Neural cell (in vitro differentiated cells): Measurements from ENCODE around the gene KRT86. TPM values are rescaled to one million over a fixed set of nuclear protein-coding genes. Genes with fewer than 3 reads are reported as not detected.
"Not testable (repeated sequence)": the region's sequence is repeated elsewhere in the genome, so short reads cannot be mapped to it uniquely, and the experiment has no call there.

Experiments
- H2AFZ ChIP-seq: fragments of 200-600, 300-800 bp; sonication (generic), shearing (Covaris generic); 2 replicates; pipeline ENCODE4 v1.6.0; 2014; ENCODE audit warnings: low read depth, mild to moderate bottlenecking, antibody characterized with exemption, low read length, moderate library complexity
- H3F3A ChIP-seq: fragments of 200-600 bp; shearing (Covaris generic); 2 replicates; pipeline ENCODE4 v1.6.1; 2016; ENCODE audit warnings: mild to moderate bottlenecking, moderate library complexity, mixed read lengths, antibody characterized with exemption, low read length; ENCODE audit not compliant: insufficient read depth, poor library complexity, severe bottlenecking
- H3K27ac ChIP-seq: fragments of 200-600, 300-800 bp; sonication (generic), shearing (Covaris generic); 2 replicates; pipeline ENCODE4 v1.5.1; 2014; ENCODE audit warnings: mild to moderate bottlenecking, low read length, moderate library complexity
- H3K27me3 ChIP-seq: fragments of 300-800, 200-600 bp; sonication (generic), shearing (Covaris generic); 2 replicates; pipeline ENCODE4 v1.6.0; 2014; ENCODE audit warnings: mild to moderate bottlenecking, low read depth, low read length, moderate library complexity; ENCODE audit not compliant: insufficient read depth
- H3K36me3 ChIP-seq: fragments of 300-800, 200-600 bp; sonication (generic), shearing (Covaris generic); 2 replicates; pipeline ENCODE4 v1.5.1; 2014; ENCODE audit warnings: mild to moderate bottlenecking, antibody characterized with exemption, low read length, moderate library complexity; ENCODE audit not compliant: insufficient read depth
- H3K4me2 ChIP-seq: fragments of 300-800, 200-600 bp; sonication (generic), shearing (Covaris generic); 2 replicates; pipeline ENCODE4 v1.6.0; 2014; ENCODE audit warnings: mild to moderate bottlenecking, low read length
- H3K4me3 ChIP-seq: fragments of 300-800, 200-600 bp; sonication (generic), shearing (Covaris generic); 2 replicates; pipeline ENCODE4 v1.5.1; 2014; ENCODE audit warnings: mild to moderate bottlenecking, low read length, moderate library complexity
- H3K79me2 ChIP-seq: fragments of 200-600 bp; shearing (Covaris generic); replicated peaks from 2 replicates; pipeline ENCODE4 v1.6.0; 2014; ENCODE audit warnings: mild to moderate bottlenecking, low read length, moderate library complexity; ENCODE audit not compliant: insufficient read depth
- H3K9ac ChIP-seq: fragments of 300-800, 200-600 bp; sonication (generic), shearing (Covaris generic); 2 replicates; pipeline ENCODE4 v1.6.1; 2016; ENCODE audit warnings: mild to moderate bottlenecking, low read length, mixed read lengths
- H3K9me2 ChIP-seq: fragments of 200-600 bp; shearing (Covaris generic); 2 replicates; pipeline ENCODE4 v1.6.1; 2016; ENCODE audit warnings: mild to moderate bottlenecking, low read length, mixed read lengths; ENCODE audit not compliant: insufficient read depth
- H3K9me3 ChIP-seq: fragments of 200-600, 300-800 bp; sonication (generic), shearing (Covaris generic); 2 replicates; pipeline ENCODE4 v1.6.1; 2016; ENCODE audit warnings: mild to moderate bottlenecking, mixed run types, low read length, moderate library complexity, mixed read lengths
- H4K20me1 ChIP-seq: fragments of 200-600 bp; shearing (Covaris generic); 2 replicates; pipeline ENCODE4 v1.6.1; 2016; ENCODE audit warnings: mild to moderate bottlenecking, mixed run types; ENCODE audit not compliant: insufficient read depth
- CTCF ChIP-seq: fragments of 450-650 bp; IDR thresholded peaks from 2 replicates; pipeline ENCODE4 v1.5.1; 2014; ENCODE audit warnings: antibody characterized with exemption, mild to moderate bottlenecking, moderate library complexity; ENCODE audit not compliant: poor library complexity, severe bottlenecking
- EP300 ChIP-seq: fragments of 450-650 bp; conservative IDR thresholded peaks from 2 replicates; pipeline ENCODE4 v1.6.1; 2014; ENCODE audit warnings: antibody characterized with exemption, mild to moderate bottlenecking, moderate library complexity; ENCODE audit not compliant: poor library complexity, severe bottlenecking
- EZH2 ChIP-seq: fragments of 200-600, 300-800 bp; shearing (Covaris generic), sonication (generic); IDR thresholded peaks from 2 replicates; pipeline ENCODE4 v1.6.1; 2014; ENCODE audit warnings: antibody characterized with exemption, low read length, borderline replicate concordance, mild to moderate bottlenecking; ENCODE audit not compliant: insufficient read depth, poor library complexity, severe bottlenecking
- MXI1 ChIP-seq: fragments of 450-650 bp; conservative IDR thresholded peaks from 2 replicates; pipeline ENCODE4 v1.6.1; 2014; ENCODE audit warnings: antibody characterized with exemption, mild to moderate bottlenecking; ENCODE audit not compliant: poor library complexity, severe bottlenecking
- POLR2AphosphoS5 ChIP-seq: IDR thresholded peaks from 2 replicates; pipeline ENCODE4 v1.6.1; 2012
- RAD21 ChIP-seq: fragments of 450-650 bp; conservative IDR thresholded peaks from 2 replicates; pipeline ENCODE4 v1.6.1; 2014; ENCODE audit warnings: antibody characterized with exemption, mild to moderate bottlenecking, moderate library complexity
- REST ChIP-seq: IDR thresholded peaks from 2 replicates; pipeline ENCODE4 v1.6.1; 2012; ENCODE audit warnings: borderline replicate concordance
- SMC3 ChIP-seq: fragments of 450-650 bp; conservative IDR thresholded peaks from 2 replicates; pipeline ENCODE4 v1.6.1; 2014; ENCODE audit warnings: antibody characterized with exemption, mild to moderate bottlenecking, moderate library complexity; ENCODE audit not compliant: poor library complexity
- TAF1 ChIP-seq: IDR thresholded peaks from 2 replicates; pipeline ENCODE4 v1.6.1; 2012; ENCODE audit warnings: low read depth
- polyA plus RNA-seq: library from polyadenylated mRNA; depleted of rRNA; stranded (reverse); fragments of >200 nt; gene quantifications from 2 replicates; pipeline ENCODE4 v1.2.3, GENCODE V29; 2014

Gene KRT86
- polyA plus RNA-seq, 1 donor from 2014 or later = not detected

GRCh38 chr12:52257074-52257551, 17.3 kb upstream of the KRT86 start:
- Histone ChIP-seq H3K27me3 (peaks cover 26% of the 10 kb centered on the region), H2AFZ (no peak overlapping the region), H3K9me2 (no peaks in the 10 kb centered on the region), H3K9me3 (no peaks in the 10 kb centered on the region), H3K9ac (no peak overlapping the region), H3K4me2 (no peak overlapping the region), H4K20me1 (no peaks in the 10 kb centered on the region), H3F3A (no peaks in the 10 kb centered on the region), H3K36me3 (no peaks in the 10 kb centered on the region), H3K27ac (no peak overlapping the region), H3K79me2 (no peaks in the 10 kb centered on the region), H3K4me3 (no peak overlapping the region)
- TF ChIP-seq TAF1 (no peak), EP300 (no peak), SMC3 (no peak), CTCF (no peak), MXI1 (no peak), EZH2 (no peak)

GRCh38 chr12:52257922-52258321, 16.5 kb upstream of the KRT86 start:
- peaks cover 26% of the 10 kb centered on the region for H3K27me3 ChIP-seq

GRCh38 chr12:52258335-52258901, 16.0 kb upstream of the KRT86 start:
- H3K27ac ChIP-seq = no peak overlapping the region
- H3K9ac ChIP-seq = no peak overlapping the region
- no peaks in the 10 kb centered on the region for H4K20me1 ChIP-seq
- no peaks in the 10 kb centered on the region for H3K36me3 ChIP-seq
- H3F3A ChIP-seq = no peaks in the 10 kb centered on the region
- H3K79me2 ChIP-seq = no peaks in the 10 kb centered on the region
- H3K4me3 ChIP-seq = no peak overlapping the region
- H3K9me3 ChIP-seq = no peaks in the 10 kb centered on the region
- H3K27me3 ChIP-seq = peaks cover 26% of the 10 kb centered on the region
- no peak for TF ChIP-seq CTCF
- TF ChIP-seq EZH2 = no peak
- no peak for TF ChIP-seq EP300
- TF ChIP-seq REST = no peak
- TF ChIP-seq POLR2AphosphoS5 = no peak
- TF ChIP-seq RAD21 = no peak
- no peak for TF ChIP-seq SMC3
- no peak for TF ChIP-seq MXI1
- TF ChIP-seq TAF1 = no peak
- no peak overlapping the region for H3K4me2 ChIP-seq
- no peaks in the 10 kb centered on the region for H3K9me2 ChIP-seq
- no peak overlapping the region for H2AFZ ChIP-seq

More at GRCh38 chr12:52257922-52258321, 16.5 kb upstream of the KRT86 start:
- not testable (repeated sequence) for H4K20me1 ChIP-seq, H3K36me3 ChIP-seq, H2AFZ ChIP-seq, H3K4me3 ChIP-seq, H3F3A ChIP-seq, H3K4me2 ChIP-seq, H3K9me3 ChIP-seq, H3K27ac ChIP-seq, H3K9me2 ChIP-seq, H3K79me2 ChIP-seq, H3K9ac ChIP-seq
